GF-D8 (cell line): ENCODE measurements around the gene C1orf21.

Experiments
- DNase-seq: peaks from one replicate; lab custom pipeline; 2025; lab: John Stamatoyannopoulos, UW

Gene C1orf21

GRCh38 chr1:184485751-184486723 is 99.2 kb downstream of the C1orf21 start:
- no peak for DNase-seq

- no peak for DNase-seq
Measured at GRCh38 chr1:184486761-184487445, 100.1 kb downstream of the C1orf21 start.

- DNase-seq: no peak
Measured at GRCh38 chr1:184487531-184488193, 100.8 kb downstream of the C1orf21 start.

GRCh38 chr1:184489908-184490307 is 103.1 kb downstream of the C1orf21 start:
- no peak for DNase-seq

- no peak for DNase-seq
Measured at GRCh38 chr1:184492536-184492935, 105.7 kb downstream of the C1orf21 start.

GRCh38 chr1:184493987-184494388 is 107.2 kb downstream of the C1orf21 start:
- no peak for DNase-seq

GRCh38 chr1:184494929-184495328 is 108.1 kb downstream of the C1orf21 start:
- no peak for DNase-seq

GRCh38 chr1:184497959-184498723 is 111.3 kb downstream of the C1orf21 start:
- no peak for DNase-seq

GRCh38 chr1:184499616-184500015 is 112.8 kb downstream of the C1orf21 start:
- DNase-seq: no peak

- DNase-seq: no peak
Measured at GRCh38 chr1:184502161-184502560, 115.3 kb downstream of the C1orf21 start.

GRCh38 chr1:184503221-184503749 is 116.5 kb downstream of the C1orf21 start:
- DNase-seq: no peak

- DNase-seq: no peak
Measured at GRCh38 chr1:184504040-184504954, 117.5 kb downstream of the C1orf21 start.

GRCh38 chr1:184504955-184505338 is 118.1 kb downstream of the C1orf21 start:
- no peak for DNase-seq

- no peak for DNase-seq
Measured at GRCh38 chr1:184506481-184506880, 119.7 kb downstream of the C1orf21 start.

GRCh38 chr1:184507165-184507564 is 120.3 kb downstream of the C1orf21 start:
- no peak for DNase-seq

GRCh38 chr1:184507604-184508280 is 120.9 kb downstream of the C1orf21 start:
- no peak for DNase-seq

GRCh38 chr1:184509105-184509504 is 122.3 kb downstream of the C1orf21 start:
- DNase-seq: no peak

- no peak for DNase-seq
Measured at GRCh38 chr1:184510110-184510509, 123.3 kb downstream of the C1orf21 start.

GRCh38 chr1:184512724-184513123 is 125.9 kb downstream of the C1orf21 start:
- no peak for DNase-seq

- DNase-seq: no peak
Measured at GRCh38 chr1:184513421-184513820, 126.6 kb downstream of the C1orf21 start.
